NCI-H524 (cell line): ENCODE results near the gene ATAD1.
"Not testable (repeated sequence)": the region's sequence is repeated elsewhere in the genome, so short reads cannot be mapped to it uniquely, and the experiment has no call there.

Experiments used
- DNase-seq, 2 experiments: peaks; one replicate each; lab custom pipeline; 2025; lab: John Stamatoyannopoulos, UW

ATAD1 gene

GRCh38 chr10:87753995-87754866, 63.8 kb downstream of the ATAD1 start:
- DNase-seq = no peak

GRCh38 chr10:87752566-87752965, 65.5 kb downstream of the ATAD1 start:
- DNase-seq = no peak

DNA sequence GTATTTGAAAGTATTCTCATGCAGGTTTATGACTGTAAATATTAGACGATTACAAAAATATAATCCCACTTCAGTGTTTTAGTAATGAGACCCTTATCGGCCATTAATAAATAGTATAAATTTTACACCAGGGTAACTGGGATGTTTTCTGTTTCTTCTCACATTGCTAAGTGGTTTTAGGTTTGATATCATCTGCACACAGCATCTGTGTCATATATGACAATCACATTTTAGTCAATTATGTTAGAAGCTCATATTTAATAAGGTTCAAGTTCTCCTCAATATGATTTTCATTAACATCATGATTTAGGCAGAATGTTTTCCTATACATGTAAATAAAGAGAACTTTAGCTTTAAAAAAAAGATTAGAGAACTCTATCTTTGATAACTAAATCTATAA, 66.8 kb downstream of the ATAD1 start:
- no peak for DNase-seq

GRCh38 chr10:87750817-87751216, 67.2 kb downstream of the ATAD1 start:
- no peak for DNase-seq

- no peak for DNase-seq
Measured at GRCh38 chr10:87750001-87750671, 67.9 kb downstream of the ATAD1 start.

- not testable (repeated sequence) for DNase-seq
Measured at GRCh38 chr10:87748244-87748643, 69.8 kb downstream of the ATAD1 start.

DNA sequence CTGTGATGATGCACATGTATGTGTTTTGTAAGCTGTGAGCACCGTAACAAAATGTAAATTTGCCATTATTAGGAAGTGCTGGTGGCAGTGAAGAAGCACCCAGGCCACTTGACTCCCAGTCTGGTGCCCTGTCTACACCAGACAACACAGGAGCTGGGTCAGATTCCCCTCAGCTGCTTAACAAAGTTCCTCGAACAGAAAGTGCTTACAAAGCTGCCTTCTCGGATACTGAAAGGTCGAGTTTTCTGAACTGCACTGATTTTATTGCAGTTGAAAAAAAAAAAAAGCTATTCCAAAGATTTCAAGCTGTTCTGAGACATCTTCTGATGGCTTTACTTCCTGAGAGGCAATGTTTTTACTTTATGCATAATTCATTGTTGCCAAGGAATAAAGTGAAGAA, 71.1 kb downstream of the ATAD1 start:
- no peak for DNase-seq

DNA sequence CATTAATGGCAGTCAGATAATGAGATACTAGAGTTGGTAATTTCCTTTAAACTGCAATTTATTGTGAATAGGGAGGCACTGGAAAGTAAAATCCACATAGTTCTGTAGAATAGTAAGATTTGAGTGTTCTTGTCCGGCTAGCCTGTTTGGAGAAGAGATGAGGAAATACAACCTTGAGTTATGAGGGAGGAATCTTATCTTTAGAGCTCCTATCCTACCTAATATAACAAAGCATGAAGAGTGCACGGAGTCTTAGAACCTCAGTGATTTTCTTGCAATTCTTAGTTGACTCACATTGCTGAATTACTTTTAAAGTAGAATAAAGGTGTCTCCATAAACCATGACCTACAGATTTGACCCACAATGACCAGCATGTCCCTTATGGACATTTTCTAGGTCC, 73.4 kb downstream of the ATAD1 start:
- DNase-seq = no peak

DNA sequence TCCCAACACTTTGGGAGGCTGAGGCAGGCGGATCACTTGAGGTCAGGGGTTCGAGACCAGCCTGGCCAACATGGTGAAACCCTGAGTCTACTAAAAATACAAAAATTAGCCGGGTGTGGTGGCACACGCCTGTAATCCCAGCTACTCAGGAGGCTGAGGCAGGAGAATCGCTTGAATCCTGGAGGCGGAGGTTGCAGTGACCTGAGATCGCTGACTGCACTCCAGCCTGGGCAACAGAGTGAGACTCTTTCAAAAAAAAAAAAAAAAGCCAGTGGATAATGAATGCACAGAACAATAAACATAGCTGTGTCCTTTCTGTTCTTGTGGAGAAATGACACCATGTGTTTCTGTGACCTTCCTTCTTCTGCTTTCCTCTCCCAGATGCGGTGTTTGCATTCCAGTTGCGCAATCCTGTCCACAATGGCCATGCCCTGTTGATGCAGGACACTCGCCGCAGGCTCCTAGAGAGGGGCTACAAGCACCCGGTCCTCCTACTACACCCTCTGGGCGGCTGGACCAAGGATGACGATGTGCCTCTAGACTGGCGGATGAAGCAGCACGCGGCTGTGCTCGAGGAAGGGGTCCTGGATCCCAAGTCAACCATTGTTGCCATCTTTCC, 74.9 kb downstream of the ATAD1 start:
- not testable (repeated sequence) for DNase-seq

- no peak for DNase-seq
Measured at GRCh38 chr10:87740254-87740655, 77.8 kb downstream of the ATAD1 start.

DNA sequence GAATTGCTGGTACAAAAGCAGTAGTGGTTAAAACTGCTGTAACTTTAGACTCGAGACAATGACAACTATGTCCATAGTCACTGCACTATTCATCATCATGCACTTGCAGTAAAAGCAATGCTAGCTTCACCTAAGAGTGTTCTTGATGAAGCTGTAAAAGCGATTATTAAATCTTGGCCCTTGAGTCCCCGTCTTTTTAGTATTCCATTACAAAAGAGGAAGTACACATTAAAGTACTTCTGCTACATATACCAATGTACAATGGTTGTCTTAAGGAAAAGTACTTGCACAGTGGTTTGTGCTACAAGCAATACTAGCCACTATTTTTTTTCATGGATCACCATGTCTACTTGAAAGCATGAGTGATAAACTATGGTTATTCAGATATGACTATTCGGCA, 78.3 kb downstream of the ATAD1 start:
- DNase-seq = no peak

- not testable (repeated sequence) for DNase-seq
Measured at GRCh38 chr10:87738253-87738652, 79.8 kb downstream of the ATAD1 start.

GRCh38 chr10:87734987-87735827, 82.8 kb downstream of the ATAD1 start:
- peak; percentile 4 to 29 for DNase-seq

DNA sequence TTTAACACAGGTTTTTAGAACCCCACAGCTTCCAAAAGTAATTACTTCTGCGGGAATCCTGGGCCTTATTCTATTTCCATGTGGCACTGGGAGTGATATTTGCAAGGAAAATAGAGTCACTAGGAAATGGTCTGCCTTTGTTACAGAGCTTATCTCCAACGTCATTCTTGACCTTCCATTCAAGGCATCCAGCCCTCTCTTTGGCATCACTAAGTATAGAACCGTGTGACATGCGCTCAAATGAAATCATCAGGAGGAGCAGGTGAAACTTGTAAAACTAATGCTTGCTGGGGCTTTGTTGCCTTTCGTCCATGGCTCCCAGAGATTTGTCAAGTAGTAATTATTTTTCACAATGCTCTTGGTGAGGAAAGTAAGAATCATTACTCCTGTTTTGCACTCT, 84.9 kb downstream of the ATAD1 start:
- no peak for DNase-seq

GRCh38 chr10:87729940-87730339, 88.1 kb downstream of the ATAD1 start:
- DNase-seq = no peak

- no peak for DNase-seq
Measured at GRCh38 chr10:87724789-87725188, 93.2 kb downstream of the ATAD1 start.

- DNase-seq = no peak
Measured at GRCh38 chr10:87723500-87723899, 94.5 kb downstream of the ATAD1 start.

DNA sequence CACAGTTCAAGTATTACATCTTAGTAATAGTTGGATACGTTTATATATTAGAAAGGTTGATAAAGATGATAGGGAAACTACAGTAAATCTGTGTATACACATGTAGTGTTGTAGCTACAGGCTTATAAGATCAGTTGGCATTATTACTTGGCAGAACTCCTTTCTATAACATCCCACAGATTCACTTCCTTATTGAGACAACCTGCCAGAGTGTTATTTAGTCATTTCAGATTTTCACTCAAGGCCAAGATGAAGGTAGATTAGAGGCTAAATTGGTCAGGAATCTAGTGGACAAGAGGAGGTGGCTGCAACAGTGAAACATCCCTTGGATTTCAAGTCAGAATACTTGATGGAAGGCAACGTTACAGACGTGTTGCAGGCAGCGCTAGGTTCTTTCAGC, 95.3 kb downstream of the ATAD1 start:
- DNase-seq = no peak

DNA sequence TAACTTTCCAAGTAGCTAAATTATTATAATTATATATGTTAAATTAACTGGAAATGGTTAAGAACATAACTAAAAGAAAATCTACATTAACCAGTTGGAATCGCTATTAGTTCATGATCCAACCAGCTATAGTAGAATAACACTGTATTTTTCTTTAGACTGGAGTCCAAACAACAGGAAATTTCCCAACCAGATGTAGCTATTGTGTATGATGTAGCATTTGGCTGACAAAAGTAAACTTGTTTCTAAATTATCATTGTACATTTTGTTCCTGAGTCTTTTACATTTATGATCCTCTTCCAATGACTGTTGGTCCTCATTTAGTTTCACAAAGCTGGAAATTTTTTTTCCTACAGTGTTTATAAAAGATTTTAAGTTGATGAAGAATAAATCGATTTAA, 96.2 kb downstream of the ATAD1 start:
- DNase-seq = no peak

DNA sequence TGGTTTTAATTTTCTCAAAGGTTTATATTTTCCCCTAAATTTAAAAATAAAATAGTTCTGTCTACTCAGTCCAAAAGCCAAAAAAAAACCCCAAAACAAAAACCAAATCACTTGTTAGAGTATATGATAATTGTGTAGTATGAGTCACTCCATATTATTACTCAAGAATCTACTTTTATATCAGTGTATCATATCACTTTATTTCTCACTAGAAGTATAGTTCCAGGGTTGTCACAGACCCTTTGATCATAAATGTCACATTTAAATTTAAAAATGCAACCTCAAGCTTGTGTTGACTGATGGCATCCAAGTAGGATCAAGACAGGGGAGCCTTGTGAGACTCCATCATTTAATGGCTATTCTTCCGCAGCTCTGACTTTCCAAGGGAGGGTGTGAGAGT, 97.4 kb downstream of the ATAD1 start:
- DNase-seq = no peak

GRCh38 chr10:87716348-87716670, 101.7 kb downstream of the ATAD1 start:
- DNase-seq = no peak
